Kidney glomerular epithelial cell (primary cell): Measurements from ENCODE around the gene RFX5.
"Not testable (repeated sequence)": the region's sequence is repeated elsewhere in the genome, so short reads cannot be mapped to it uniquely, and the experiment has no call there.

Source experiments
- DNase-seq: peaks from one replicate; lab custom pipeline; 2025; lab: John Stamatoyannopoulos, UW

Gene RFX5

DNA sequence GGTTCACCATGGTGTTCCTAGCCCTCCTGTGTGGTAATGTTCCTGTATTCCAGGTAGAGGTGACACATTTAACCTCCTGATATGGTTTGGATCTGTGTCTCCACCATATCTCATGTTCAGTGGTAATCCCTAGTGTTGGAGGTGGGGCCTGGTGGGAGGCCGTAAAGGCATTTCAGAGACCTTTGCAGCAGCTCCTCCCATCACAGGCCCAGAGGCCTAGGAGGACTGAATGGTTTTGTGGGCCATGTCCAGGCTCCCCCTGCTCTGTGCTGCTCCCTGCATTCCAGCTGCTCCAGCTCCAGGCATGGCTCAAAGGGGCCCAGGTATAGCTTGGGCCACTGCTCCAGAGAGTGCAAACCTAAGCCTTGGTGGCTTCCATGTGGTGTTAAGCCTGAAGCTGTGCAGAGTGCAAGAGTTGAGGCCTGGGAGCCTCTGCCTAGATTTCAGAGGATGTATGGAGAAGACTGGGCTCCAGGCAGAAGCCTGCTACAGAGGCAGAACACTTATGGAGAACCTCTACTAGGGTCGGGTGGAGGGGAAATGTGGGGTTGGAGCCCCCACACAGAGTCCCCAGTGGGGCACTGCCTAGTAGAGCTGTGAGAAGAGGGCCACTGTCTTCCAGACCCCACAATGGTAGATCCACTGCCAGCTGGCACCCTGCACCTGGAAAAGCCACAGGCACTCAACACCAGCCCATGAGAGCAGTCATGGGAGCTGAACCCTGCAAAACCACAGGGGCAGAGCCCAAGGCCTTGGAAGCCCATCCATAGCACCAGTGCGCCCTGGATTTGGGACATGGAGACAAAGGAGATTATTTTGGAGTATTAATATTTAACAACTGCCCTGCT is 15.5 kb upstream of the RFX5 start:
- no peak for DNase-seq

DNA sequence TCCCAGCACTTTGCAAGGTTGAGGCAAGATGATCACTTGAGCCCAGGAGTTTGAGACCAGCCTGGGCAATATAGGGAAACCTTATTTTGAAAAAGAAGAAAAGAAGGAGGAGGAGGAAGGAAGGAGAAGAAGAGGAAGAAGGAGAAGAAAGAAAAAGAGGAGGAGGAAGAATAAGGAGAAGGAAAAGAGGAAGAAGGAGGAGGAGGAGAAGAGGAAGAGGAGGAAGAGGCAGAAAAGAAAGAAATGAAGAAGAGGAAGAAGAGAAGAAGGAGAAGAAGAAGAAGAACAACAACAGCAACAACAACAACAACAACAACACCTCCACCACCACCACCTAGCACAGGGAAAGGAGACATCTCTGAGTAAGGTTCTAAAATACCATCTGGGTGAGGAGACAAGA is 14.8 kb upstream of the RFX5 start:
- no peak for DNase-seq

DNA sequence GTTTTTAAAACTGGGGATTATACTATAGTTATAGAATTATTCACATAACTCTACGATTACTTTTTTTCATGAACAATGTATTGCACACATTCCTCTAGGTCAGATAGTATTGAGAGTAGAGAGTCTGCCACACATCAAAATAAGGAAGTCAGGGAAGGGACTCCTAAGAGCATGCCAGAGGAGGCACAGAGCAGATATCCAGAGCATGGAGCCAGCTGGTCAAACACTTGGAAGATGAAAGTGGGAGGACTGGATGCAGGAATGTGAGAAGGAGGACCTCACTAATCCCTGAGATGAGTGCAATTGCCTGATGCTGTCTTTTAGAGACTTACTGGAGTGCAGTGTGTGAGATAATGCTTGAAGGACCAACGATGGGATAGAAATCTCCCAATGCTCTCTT is 9.6 kb upstream of the RFX5 start:
- no peak for DNase-seq

DNA sequence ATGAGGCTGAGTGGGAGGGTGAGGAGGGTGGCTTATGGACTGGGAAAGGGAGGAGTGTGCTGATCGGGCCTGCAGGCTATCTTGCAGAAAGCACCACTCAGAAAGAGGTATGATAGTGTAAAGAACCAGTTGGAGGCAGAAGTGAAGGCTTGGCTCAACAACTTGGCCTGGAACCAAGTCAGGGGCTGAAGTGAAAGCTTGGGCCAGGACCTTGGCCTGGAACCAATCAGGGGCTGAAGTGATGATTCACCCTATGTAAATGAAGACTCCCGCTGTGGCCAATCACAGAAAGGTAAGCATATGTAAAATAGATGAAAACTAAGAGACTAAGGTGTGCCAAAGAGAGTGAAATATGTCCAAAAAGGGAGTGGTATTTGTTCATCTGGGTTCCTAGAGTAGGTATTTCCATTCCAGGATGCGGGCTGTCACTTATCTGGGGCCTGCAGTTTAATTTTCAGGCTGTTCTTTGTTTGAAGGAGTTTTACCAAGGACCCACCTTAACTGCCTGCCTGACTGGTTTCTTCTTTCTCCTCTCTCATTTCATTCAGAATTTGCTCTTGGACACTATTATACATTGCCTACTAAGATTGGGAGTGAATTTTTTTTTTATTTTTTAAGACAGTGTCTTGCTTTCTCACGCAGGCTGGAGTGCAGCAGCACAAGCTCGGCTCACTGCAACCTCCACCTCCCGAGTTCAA is 5.1 kb upstream of the RFX5 start:
- no peak for DNase-seq

DNA sequence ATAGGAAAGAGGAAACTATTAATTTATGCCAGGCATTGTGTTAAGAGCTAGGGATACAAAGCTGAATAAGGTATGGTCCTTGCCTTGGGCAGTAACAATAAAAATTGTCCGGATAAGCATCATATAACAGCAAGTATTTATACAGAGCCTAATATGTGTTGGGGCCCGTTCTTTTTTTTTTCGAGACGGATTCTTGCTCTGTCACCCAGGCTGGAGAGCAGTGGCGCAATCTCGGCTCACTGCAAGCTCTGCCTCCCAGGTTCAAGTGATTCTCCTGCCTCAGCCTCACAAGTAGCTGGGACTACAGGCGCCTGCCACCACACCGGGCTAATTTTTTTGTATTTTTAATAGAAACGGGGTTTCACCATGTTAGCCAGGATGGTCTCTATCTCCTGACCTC is 3.3 kb upstream of the RFX5 start:
- DNase-seq: not testable (repeated sequence)

DNA sequence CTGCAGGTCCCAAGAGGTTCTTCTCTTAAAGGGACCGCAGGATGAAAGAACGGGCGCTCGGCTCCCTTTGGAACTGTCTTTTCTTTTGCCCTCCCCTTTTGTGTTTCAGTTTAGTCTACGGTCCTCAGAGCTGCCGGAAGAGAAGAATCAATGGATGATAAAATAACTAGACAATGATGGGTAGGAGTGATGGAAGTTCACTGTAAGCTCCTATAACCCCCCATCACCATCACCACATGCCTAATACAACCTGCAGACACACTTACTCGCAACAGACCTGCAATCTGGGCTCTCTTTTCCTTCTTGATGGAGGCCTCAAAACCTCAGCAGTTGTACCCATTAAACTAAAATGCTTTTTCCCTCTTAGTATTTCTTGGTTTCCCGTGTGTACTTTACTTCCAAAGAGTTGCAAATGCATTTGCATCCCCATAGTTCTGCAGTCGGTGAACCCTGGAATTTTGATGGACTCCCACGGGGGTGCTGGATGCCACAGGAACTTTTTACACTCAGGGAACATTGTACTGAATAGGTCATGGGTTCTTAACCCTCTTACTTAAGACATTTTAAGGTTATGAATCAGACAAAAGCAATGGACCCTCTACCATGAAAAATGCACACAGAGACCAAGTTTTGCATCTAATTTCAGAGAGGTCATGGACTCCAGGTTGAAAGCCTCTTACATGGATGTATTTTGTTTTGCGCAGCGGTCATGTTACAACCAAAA is 633 bp upstream of the RFX5 start:
- DNase-seq: no peak

DNA sequence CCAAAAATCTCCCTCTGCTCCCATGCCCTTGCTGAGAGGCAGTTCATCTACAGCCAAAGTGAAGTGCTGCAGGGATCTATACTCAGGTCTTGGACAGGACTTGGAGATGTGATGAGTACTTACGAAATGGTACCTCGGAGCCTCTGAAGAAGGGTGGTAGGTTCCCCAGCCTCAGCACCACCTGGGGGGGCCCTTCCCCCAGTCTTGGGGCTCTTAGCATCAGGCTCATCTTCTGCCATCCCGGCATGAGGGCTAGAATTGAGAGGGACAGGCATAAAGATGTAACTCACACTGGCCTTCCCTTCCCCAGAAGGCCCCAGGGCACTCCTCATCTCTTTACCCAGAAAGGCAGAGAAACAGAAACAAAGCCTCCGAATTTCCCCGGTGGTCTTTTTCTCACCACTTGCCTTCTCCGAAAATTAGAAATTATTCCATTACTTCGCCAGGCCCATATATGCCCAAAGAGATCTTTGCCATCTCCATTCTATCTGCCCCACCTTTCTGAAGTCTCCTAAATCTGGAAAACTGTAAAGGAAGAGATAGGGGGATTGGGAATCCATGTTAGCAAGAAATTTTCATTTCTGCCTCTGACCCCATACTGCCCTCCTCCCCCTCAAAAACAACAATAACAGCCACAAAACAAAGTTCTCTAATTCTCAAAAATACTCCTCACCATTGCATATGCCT is 827 bp downstream of the RFX5 start:
- no peak for DNase-seq

DNA sequence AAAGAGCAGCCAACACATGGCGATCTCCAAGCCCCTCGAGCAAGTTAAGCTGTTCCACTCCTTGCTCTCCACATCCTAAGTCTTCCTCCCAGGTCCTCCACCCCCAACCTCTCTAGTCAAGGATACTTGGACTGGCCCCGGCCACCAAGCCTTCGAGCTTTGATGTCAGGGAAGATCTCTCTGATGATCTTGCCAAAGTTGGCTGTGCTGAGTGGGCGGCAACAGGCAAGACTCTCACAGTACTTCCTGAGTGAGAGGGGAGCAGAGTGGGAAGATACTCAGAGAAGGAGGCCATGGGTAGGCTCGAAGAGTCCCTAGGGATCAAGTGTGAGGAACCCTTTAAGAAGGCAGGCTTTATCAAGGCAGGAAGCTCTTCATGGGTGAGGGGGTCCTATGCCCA is 2.8 kb downstream of the RFX5 start:
- DNase-seq: no peak

DNA sequence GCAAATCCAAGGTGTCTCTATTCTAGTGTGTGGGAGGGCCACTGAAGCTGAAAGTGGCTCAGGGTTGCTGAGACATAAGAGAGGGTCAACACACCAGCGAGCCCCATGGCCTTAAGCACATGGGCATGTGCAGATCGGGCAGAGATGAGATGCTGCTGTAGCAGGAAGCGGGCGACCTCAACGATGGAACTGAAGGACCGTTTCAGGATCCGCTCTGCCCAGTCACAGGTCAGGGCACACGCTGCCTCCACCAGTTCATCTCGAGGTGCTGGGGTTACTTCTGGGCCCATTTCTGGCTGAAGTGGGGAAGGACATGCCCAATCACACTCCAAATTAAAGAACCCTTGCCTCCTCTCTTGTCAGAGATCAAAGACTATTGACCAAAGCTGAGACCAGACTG is 3.5 kb downstream of the RFX5 start:
- no peak for DNase-seq

DNA sequence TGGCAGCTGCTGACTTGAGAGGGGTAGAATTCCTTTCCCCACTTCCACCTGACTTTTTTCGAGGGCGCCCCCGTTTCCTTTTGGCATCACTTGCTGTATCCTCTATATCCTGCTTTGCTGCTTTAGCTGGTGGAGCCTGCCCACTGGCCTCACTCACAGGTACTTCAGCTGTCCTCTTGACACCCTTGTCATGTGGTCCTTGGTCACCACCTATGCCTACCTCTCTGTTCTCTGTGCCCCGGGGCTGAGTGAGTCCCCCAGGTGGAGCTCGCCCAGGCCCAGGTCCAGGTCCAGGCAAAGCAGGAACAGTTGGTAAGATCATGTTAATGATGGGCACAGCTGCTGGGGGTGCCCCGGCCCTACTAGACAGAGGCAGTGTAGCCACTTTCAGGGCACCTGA is 4.5 kb downstream of the RFX5 start:
- DNase-seq: no peak

DNA sequence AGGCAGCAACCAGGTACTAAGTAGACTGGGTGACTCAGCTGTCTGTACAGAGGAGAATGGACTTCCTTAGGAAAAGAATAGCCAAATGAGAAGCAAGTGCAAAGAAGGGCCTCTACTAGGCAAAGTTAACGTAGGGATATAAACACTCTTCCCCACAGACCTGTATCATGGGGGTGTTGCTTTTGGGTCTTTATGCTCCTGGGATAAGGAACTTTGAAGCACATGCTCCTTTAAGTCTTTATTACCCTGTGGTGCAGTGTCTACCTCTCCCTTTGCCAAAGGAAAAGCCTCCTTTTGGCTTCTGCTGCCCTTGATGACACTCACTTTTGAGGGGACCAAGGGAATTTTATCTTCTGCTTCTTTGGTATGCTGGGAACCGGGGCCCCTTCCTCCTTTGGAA is 5.0 kb downstream of the RFX5 start:
- no peak for DNase-seq

DNA sequence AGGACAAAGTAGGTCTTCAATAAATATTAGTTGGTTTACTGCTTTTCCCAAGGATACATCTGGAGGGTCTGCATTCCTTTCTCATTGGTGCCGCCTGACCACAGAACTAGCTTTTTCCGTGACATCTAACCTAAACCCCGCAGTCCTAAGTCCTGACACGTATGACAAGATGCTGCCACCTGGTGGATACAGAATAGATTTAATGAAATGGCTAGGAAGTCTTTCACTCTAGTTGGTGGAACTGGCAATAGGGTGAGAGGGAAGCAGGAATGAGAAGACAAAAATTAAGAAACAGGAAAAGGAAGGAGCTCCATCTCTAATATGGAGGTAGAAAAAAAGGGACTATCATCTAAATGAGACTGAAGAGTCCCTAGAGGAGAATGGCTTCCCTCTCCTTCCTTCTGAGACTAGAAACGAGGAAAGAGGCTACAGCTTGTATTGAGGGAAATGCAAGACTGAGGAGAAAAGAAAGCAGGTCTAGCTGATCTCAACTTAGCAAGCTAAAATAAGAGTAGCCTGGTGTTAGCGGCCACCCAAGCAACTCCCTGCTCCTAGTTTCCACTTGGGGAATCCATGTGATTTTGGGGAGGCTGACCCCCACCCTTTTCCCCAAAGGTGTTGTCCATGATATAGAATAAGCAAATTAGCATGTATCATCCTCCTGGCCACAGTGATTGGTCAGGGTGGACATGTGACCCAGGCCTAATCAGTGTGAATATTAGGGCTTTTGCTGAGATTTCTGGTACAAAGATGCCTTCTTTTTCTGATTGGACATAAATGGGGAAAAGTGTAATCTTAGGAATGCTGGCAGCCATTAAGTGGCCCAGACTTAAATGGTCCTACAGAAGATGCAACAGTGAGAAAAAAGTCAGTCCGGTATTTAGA is 5.9 kb downstream of the RFX5 start:
- peak; percentile 71 for DNase-seq

DNA sequence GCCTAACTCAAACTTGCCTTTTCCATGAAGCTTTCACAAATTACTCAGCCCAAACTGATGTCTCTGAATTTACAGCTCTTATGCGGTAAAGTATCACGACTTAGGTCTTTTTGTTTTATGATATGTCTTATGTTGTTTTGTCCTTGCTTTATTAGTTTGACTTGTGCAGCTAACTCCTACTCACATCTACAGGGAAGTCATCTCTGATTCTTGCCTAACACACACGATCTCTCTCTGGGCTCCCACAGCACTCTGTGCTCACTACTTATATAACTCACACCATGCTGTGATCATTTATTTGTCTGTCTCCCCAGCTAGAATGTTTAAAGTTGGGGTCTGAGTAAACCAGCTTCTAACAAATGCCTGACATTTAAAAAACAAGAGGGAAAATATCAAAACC is 10.5 kb downstream of the RFX5 start:
- DNase-seq: no peak

DNA sequence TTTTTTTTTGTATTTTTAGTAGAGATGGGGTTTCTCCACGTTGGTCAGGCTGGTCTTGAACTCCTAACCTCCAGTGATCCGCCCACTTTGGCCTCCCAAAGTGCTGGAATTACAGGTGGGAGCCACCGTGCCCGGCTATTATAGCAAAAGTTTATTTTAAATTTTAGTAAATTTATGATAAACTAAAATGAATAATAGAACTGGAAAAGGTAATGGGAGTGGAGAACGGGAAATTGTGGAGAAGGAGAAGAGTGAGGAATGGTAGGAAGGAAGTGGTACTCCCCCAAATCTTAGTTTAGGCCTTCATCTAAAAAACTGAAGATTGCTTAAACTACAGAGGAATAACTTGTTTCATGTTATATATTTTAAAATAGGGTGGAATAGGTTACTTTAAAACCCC is 12.2 kb downstream of the RFX5 start:
- no peak for DNase-seq

DNA sequence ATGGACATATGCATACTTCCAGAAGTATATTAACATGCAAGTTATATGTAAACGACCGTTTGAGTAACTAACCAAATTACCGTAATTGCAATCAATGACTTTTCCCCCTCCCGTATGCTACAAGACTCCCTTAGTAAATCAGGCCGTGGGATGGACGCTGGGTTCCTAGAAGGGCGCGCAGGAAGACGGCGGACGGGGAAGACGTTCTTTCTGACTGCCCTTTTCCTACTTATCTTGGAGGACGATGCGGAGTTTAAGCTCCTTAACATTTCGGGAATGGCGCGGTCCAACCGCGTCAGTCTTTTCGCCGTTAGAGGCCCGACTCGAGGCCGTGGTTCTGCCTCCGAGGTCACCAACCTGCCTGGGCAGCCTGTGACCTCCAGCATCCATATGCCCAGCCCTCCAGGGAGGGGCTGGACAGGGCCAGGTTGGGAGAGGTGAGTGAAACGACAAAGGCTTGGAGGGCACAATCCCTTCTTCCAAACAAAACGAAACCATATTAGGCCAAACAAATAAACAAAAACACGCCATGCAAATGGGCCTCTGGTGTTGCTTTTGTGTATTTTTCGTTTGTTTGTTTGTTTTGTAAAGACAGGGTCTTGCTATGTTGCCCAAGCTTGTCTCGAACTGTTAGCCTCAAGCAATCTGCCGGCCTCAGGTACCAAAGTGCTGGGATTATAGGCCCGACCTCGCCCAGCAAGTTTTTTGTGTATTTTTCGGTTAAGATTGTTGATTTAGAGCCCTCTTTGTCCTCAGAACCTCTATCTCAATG is 19.0 kb downstream of the RFX5 start:
- DNase-seq: no peak

DNA sequence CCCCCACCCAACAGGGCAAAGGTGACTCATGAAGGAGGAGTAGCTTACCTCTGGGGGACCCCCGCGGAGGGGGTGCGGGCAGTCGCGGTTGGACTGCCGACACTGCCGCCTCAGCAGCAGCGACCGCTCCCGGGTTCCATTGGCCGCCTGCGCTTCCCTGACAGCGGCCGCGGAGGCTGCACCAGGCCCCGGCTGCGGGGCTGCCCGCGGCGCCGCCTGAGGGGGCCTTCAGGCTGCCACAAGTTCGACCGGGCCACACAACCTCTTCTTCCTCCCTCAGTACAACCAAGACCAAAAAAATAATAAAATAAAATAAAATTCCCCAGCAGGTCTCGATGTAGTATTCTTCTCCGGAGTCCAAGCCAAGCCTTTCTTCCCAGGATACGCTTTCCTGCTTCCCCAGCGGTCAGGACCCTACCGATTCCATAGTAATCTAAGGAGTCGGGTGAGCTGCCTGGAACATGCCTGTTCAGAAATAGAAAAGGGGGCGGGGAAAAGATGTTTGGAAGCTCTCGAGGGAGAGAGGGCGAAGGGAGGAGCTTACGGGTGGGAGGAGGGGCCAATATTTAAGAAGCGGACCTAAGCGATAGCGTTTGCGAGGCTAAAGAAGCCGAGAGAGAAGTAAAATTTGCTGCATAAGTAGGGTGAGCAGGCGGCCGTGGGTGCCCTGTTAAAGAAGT is 19.7 kb downstream of the RFX5 start, which contains the start of gene PI4KB:
TSS of gene PI4KB (minus strand) at position 194 of the 680 bp plus-strand sequence. CDS start 10,935 bp downstream, outside the sequence.
- peak; percentile 97 for DNase-seq

DNA sequence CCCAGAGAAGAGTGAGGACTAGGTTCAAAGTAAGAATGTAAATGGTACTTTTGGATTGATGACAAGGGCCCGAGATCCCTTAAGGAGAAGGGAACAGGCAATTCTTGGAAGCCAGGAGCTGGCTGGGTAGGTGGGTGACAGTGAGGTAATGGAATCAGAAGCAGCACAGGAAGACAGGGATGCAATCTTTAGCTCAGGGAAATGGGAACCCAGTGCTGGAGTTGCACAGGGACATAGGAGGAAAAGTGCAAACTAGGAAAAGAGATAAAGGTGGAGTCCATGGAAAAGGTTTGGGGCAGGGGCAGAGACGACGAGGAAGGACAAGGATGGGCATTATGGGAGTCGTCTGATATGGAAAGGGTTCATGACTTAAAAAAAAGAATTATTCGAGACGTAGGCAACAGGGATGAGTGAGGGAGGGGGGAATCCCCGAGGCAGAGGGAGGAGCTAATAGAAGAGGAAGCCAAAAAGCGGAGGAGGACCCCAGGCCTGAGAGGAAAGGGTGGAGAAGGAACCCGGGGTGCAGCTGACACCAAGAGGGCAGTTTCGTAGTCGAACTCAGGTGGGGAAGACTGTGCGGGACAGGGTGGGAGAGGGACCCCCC is 20.3 kb downstream of the RFX5 start:
- DNase-seq: peak; percentile 52

DNA sequence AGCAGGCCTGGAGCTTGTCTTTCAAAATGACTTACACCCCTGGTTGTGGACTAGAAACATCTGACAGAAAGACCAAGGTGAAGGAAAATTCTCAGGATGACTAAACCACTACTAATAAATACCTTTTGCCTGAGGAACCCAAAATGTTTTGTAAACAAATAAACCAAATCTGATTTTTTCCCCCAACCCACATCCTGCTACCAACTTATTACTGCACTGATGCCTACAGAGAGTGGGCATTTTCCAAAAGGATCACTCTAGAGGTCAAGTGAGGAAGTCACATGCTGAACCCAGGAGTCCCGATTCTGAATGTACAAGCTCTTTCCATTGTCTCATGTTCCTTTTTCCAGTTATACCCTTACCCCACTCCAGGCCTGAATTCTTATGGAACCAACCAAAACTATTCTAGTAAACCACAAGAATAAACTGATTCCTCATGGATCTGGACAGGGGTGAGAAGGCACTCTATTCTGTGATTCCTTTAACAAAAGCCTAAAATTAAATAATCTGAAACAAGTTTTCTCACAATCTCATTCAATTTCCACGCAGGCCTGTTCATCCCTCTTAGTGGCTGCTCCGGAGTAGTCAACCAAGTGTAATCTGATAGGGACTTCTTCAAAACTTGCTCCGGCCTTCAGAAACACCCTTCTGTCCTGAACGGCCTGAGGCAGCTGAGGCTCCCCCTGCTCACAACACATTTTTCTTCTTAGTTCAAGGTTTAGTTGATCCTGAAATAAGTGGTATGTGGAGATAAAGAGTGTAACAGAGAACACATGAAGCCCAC is 21.2 kb downstream of the RFX5 start:
- DNase-seq: no peak

DNA sequence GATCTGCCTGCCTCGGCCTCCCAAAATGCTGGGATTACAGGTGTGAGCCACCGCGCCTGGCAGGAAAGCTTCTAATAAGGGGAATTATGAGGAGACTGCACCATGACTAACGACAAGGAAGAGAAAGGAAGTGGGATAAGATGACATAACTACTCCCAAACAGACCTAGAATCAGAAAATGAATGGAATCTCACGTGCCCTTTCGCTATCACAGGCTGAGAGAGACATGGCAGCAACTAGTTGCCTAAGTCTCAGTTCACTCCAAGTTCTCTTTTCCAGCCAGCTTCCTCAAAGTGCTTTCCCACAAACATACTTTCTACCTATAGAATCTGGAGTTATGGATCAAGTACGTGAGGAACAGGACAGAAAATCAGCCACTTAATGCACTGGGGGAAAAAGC is 21.8 kb downstream of the RFX5 start:
- no peak for DNase-seq
